ENCODE results near the gene ZNF324B. TPM values are rescaled to one million over a fixed set of nuclear protein-coding genes. Genes with fewer than 3 reads are reported as not detected.
"Not testable (repeated sequence)": the region's sequence is repeated elsewhere in the genome, so short reads cannot be mapped to it uniquely, and the experiment has no call there.

The ZNF324B gene
- total and polyA plus RNA-seq, 2 donors (not counting 3 experiments of a cell fraction or from before 2014, with no cell fraction given): 3.4 to 6.9 TPM

DNA sequence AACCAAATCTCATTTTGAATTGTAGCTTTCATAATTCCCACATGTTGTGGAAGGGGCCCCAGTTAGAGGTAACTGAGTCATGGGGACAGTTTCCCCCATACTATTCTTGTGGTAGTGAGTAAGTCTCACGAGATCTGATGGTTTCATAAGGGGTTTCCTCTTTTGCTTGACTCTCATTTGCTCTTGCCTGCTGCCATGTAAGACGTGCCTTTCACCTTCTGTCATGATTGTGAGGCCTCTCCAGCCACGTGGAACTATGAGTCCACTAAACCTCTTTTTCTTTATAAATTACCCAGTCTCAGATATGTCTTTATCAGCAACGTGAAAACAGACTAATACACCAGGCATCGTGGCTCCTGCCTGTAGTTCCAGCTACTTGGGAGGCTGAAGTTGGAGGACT is 1.4 kb upstream of the ZNF324B start:
- H3K27ac ChIP-seq (ENCODE audit: insufficient read depth, low read depth, low read length); H2AFZ ChIP-seq (ENCODE audit: low read depth, low read length); POLR2A ChIA-PET; H3K79me2 ChIP-seq (ENCODE audit: control insufficient read depth, insufficient read depth, low read length); CTCF ChIA-PET; H3K27me3 ChIP-seq (ENCODE audit: control insufficient read depth in 2 of 2, insufficient read depth in 2 of 2, low read length in 2 of 2); dilution Hi-C loops (cut with MboI; ENCODE audit: extremely low pct_ligation_motif_present, low sequenced_read_pairs); intact Hi-C loops (cut with micrococcal nuclease); H3K9me1 ChIP-seq (replicated peaks; ENCODE audit: control insufficient read depth, extremely low read depth, insufficient read depth, low read length); H3K9me3 ChIP-seq (replicated peaks; ENCODE audit: control insufficient read depth, insufficient read depth, low read length); BruUV-seq (replicated peaks); H3K36me3 ChIP-seq (ENCODE audit: control insufficient read depth in 2 of 2, extremely low read depth in 1 of 2, insufficient read depth in 2 of 2, low read length in 2 of 2); FAIRE-seq; H4K20me1 ChIP-seq (replicated peaks; ENCODE audit: control insufficient read depth, extremely low read depth, insufficient read depth, low read length); H3K4me3 ChIP-seq (replicated peaks in 1 of 3; ENCODE audit: insufficient read depth in 1 of 3, low read depth in 1 of 3, low read length in 3 of 3); H3K4me2 ChIP-seq (ENCODE audit: insufficient read depth, low read length); H3K9ac ChIP-seq (replicated peaks; ENCODE audit: extremely low read depth, insufficient read depth, low read length); H3K4me1 ChIP-seq (ENCODE audit: control insufficient read depth, extremely low read depth, insufficient read depth, low read length); DNase-seq (ENCODE audit: low read depth, low spot score): not testable (repeated sequence)

DNA sequence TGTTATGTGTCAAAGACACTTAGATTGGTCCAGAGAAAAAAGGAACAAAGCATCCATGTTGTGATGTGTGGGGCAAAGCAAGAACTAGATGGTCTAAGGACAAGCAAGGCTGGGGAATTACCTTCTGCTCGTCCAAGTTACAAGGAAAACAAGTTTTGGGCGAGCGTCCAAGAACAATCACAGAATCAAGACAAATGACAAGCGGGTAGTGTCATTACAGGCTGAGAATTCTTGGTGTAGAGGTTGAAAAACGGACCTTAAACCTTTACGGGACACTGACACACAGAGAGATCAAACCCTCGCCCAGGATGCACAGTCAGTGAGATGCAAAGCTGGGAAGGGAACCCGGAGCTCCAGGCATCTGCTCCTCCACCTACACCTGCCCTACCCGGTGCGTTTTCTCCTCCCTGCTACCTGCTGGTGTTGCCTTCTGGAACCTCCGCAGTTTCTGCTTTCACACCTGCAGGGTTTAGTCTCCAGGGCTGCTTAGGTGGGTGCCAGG is 515 bp upstream of the ZNF324B start:
- peaks cover 0 to 7% of the 10 kb centered on the region in 2 experiments for H3K36me3 ChIP-seq (ENCODE audit: control insufficient read depth in 2 of 2, extremely low read depth in 1 of 2, insufficient read depth in 2 of 2, low read length in 2 of 2)
- H3K27me3 ChIP-seq (ENCODE audit: control insufficient read depth in 2 of 2, insufficient read depth in 2 of 2, low read length in 2 of 2): no peaks in the 10 kb centered on the region
- peak overlapping the region; percentile 61 for H3K4me2 ChIP-seq (ENCODE audit: insufficient read depth, low read length)
- no peak for TF ChIP-seq FOS (IDR thresholded peaks at IDR 0.05; ENCODE audit: borderline replicate concordance, insufficient read depth, low read length)
- TF ChIP-seq, protein P1, sequence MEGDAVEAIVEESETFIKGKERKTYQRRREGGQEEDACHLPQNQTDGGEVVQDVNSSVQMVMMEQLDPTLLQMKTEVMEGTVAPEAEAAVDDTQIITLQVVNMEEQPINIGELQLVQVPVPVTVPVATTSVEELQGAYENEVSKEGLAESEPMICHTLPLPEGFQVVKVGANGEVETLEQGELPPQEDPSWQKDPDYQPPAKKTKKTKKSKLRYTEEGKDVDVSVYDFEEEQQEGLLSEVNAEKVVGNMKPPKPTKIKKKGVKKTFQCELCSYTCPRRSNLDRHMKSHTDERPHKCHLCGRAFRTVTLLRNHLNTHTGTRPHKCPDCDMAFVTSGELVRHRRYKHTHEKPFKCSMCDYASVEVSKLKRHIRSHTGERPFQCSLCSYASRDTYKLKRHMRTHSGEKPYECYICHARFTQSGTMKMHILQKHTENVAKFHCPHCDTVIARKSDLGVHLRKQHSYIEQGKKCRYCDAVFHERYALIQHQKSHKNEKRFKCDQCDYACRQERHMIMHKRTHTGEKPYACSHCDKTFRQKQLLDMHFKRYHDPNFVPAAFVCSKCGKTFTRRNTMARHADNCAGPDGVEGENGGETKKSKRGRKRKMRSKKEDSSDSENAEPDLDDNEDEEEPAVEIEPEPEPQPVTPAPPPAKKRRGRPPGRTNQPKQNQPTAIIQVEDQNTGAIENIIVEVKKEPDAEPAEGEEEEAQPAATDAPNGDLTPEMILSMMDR (IDR thresholded peaks at IDR 0.05; ENCODE audit: extremely low read depth in 1 of 2, insufficient read depth in 1 of 2, low read depth in 1 of 2, low read length in 2 of 2): no peak
- TF ChIP-seq, protein P2, sequence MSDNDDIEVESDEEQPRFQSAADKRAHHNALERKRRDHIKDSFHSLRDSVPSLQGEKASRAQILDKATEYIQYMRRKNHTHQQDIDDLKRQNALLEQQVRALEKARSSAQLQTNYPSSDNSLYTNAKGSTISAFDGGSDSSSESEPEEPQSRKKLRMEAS (IDR thresholded peaks at IDR 0.05; ENCODE audit: insufficient read depth, insufficient read length): no peak
- TF ChIP-seq JUN (IDR thresholded peaks at IDR 0.05; ENCODE audit: borderline replicate concordance, insufficient read depth, insufficient read length, low read depth): no peak
- TF ChIP-seq GATA2 (IDR thresholded peaks at IDR 0.05; ENCODE audit: insufficient read depth, insufficient read length, low read depth, low read length): no peak
- no peak for TF ChIP-seq POLR2AphosphoS5 (IDR thresholded peaks at IDR 0.05; ENCODE audit: insufficient read depth, low read depth, low read length)
- CTCF ChIA-PET: interaction anchor here (1.0 to 1.1 kb wide), 2 partner anchors 11 to 69 kb away, joined by 3 to 5 read pairs; partner anchors contain the start of genes ZBTB45 and ZNF132
- dilution Hi-C loops (cut with MboI; ENCODE audit: extremely low pct_ligation_motif_present, low sequenced_read_pairs): no loop called here
- H3K4me1 ChIP-seq (ENCODE audit: control insufficient read depth, extremely low read depth, insufficient read depth, low read length): peaks cover 3% of the 10 kb centered on the region
- BruUV-seq (replicated peaks): no TSS peak
- peak; percentile 12 for DNase-seq (ENCODE audit: low read depth, low spot score)
- H3K9ac ChIP-seq (replicated peaks; ENCODE audit: extremely low read depth, insufficient read depth, low read length): no peak overlapping the region
- H3K79me2 ChIP-seq (ENCODE audit: control insufficient read depth, insufficient read depth, low read length): no peaks in the 10 kb centered on the region
- POLR2A ChIA-PET: no interaction called here
- H3K9me3 ChIP-seq (replicated peaks; ENCODE audit: control insufficient read depth, insufficient read depth, low read length): no peaks in the 10 kb centered on the region
- H2AFZ ChIP-seq (ENCODE audit: low read depth, low read length): peak overlapping the region; percentile 79
- no peak for FAIRE-seq
- H3K27ac ChIP-seq (ENCODE audit: insufficient read depth, low read depth, low read length): no peak overlapping the region
- H3K4me3 ChIP-seq (replicated peaks in 1 of 3; ENCODE audit: insufficient read depth in 1 of 3, low read depth in 1 of 3, low read length in 3 of 3): peak overlapping the region in 2 of 3 experiments; percentile 33 to 81
- intact Hi-C loops (cut with micrococcal nuclease): loop anchor here (1.0 kb wide), 5 partner anchors 11 to 48 kb away; partner anchors contain the start of genes ZNF132, ZNF446 and ZNF584
- H4K20me1 ChIP-seq (replicated peaks; ENCODE audit: control insufficient read depth, extremely low read depth, insufficient read depth, low read length): no peaks in the 10 kb centered on the region
- H3K9me1 ChIP-seq (replicated peaks; ENCODE audit: control insufficient read depth, extremely low read depth, insufficient read depth, low read length): no peaks in the 10 kb centered on the region
